ENCODE data around the gene TATDN3. TPM values are rescaled to one million over a fixed set of nuclear protein-coding genes. Genes with fewer than 3 reads are reported as not detected.

The TATDN3 gene
- total and polyA plus RNA-seq, 9 of the 15 experiments (the other 6 are each of a cell fraction or from before 2014, with no cell fraction given) = 18.3 to 79.9 (median 28.2) TPM

- TF ChIP-seq TEAD4 (IDR thresholded peaks at IDR 0.05; ENCODE audit: low read length) (no peak), TEAD4 (CRISPR knock-in tag; IDR thresholded peaks at IDR 0.05; ENCODE audit: borderline replicate concordance) (no peak), NFYB (IDR thresholded peaks at IDR 0.05; ENCODE audit: extremely low read depth, insufficient read length) (peak; percentile 27), IRF1 (CRISPR knock-in tag; IDR thresholded peaks at IDR 0.05; ENCODE audit: borderline replicate concordance) (no peak), MIER1 (IDR thresholded peaks at IDR 0.05; ENCODE audit: low read depth) (no peak), ATF1 (CRISPR knock-in tag; IDR thresholded peaks at IDR 0.05) (0 out of 2 replicates have a peak, but pooled peaks have one; percentile 35), ATF1 (tag; IDR thresholded peaks at IDR 0.05) (peak; percentile 91), PHB (CRISPR knock-in tag; IDR thresholded peaks at IDR 0.05) (no peak), CBX1 (IDR thresholded peaks at IDR 0.05; ENCODE audit: low read depth) (no peak; the same call in 1 of the 2 replicates), ZNF347 (CRISPR knock-in tag; IDR thresholded peaks at IDR 0.05; ENCODE audit: low read depth) (no peak), ZNF764 (CRISPR knock-in tag; IDR thresholded peaks at IDR 0.05; ENCODE audit: low read depth) (no peak), SRF (CRISPR knock-in tag; IDR thresholded peaks at IDR 0.05) (no peak; a peak in 1 of 4 replicates)
- TF ChIP-seq, protein P1, sequence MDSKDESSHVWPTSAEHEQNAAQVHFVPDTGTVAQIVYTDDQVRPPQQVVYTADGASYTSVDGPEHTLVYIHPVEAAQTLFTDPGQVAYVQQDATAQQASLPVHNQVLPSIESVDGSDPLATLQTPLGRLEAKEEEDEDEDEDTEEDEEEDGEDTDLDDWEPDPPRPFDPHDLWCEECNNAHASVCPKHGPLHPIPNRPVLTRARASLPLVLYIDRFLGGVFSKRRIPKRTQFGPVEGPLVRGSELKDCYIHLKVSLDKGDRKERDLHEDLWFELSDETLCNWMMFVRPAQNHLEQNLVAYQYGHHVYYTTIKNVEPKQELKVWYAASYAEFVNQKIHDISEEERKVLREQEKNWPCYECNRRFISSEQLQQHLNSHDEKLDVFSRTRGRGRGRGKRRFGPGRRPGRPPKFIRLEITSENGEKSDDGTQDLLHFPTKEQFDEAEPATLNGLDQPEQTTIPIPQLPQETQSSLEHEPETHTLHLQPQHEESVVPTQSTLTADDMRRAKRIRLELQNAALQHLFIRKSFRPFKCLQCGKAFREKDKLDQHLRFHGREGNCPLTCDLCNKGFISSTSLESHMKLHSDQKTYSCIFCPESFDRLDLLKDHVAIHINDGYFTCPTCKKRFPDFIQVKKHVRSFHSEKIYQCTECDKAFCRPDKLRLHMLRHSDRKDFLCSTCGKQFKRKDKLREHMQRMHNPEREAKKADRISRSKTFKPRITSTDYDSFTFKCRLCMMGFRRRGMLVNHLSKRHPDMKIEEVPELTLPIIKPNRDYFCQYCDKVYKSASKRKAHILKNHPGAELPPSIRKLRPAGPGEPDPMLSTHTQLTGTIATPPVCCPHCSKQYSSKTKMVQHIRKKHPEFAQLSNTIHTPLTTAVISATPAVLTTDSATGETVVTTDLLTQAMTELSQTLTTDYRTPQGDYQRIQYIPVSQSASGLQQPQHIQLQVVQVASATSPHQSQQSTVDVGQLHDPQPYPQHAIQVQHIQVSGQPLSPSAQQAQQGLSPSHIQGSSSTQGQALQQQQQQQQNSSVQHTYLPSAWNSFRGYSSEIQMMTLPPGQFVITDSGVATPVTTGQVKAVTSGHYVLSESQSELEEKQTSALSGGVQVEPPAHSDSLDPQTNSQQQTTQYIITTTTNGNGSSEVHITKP (IDR thresholded peaks at IDR 0.05; ENCODE audit: partially characterized antibody) = peak; percentile 8
- TF ChIP-seq, protein P2, sequence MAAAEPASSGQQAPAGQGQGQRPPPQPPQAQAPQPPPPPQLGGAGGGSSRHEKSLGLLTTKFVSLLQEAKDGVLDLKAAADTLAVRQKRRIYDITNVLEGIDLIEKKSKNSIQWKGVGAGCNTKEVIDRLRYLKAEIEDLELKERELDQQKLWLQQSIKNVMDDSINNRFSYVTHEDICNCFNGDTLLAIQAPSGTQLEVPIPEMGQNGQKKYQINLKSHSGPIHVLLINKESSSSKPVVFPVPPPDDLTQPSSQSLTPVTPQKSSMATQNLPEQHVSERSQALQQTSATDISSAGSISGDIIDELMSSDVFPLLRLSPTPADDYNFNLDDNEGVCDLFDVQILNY (CRISPR knock-in tag; IDR thresholded peaks at IDR 0.05) = no peak
- TF ChIP-seq, protein P3, sequence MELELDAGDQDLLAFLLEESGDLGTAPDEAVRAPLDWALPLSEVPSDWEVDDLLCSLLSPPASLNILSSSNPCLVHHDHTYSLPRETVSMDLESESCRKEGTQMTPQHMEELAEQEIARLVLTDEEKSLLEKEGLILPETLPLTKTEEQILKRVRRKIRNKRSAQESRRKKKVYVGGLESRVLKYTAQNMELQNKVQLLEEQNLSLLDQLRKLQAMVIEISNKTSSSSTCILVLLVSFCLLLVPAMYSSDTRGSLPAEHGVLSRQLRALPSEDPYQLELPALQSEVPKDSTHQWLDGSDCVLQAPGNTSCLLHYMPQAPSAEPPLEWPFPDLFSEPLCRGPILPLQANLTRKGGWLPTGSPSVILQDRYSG (tag; conservative IDR thresholded peaks at IDR 0.05; ENCODE audit: low read depth) = no peak
- TF ChIP-seq, protein P4, sequence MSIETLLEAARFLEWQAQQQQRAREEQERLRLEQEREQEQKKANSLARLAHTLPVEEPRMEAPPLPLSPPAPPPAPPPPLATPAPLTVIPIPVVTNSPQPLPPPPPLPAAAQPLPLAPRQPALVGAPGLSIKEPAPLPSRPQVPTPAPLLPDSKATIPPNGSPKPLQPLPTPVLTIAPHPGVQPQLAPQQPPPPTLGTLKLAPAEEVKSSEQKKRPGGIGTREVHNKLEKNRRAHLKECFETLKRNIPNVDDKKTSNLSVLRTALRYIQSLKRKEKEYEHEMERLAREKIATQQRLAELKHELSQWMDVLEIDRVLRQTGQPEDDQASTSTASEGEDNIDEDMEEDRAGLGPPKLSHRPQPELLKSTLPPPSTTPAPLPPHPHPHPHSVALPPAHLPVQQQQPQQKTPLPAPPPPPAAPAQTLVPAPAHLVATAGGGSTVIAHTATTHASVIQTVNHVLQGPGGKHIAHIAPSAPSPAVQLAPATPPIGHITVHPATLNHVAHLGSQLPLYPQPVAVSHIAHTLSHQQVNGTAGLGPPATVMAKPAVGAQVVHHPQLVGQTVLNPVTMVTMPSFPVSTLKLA (conservative IDR thresholded peaks at IDR 0.05) = peak; percentile 66 to 91
- TF ChIP-seq, protein P5, sequence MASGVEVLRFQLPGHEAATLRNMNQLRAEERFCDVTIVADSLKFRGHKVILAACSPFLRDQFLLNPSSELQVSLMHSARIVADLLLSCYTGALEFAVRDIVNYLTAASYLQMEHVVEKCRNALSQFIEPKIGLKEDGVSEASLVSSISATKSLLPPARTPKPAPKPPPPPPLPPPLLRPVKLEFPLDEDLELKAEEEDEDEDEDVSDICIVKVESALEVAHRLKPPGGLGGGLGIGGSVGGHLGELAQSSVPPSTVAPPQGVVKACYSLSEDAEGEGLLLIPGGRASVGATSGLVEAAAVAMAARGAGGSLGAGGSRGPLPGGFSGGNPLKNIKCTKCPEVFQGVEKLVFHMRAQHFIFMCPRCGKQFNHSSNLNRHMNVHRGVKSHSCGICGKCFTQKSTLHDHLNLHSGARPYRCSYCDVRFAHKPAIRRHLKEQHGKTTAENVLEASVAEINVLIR (CRISPR knock-in tag; IDR thresholded peaks at IDR 0.05) = peak; percentile 54; the same call in 1 of the 2 replicates
Measured at GRCh38 chr1:212857992-212858460, 66.3 kb downstream of the TATDN3 start, which contains the start of gene FLVCR1 (continued).
